Effector CD8-positive, alpha-beta T cell (primary cell): ENCODE data around the gene ZCCHC18.
"Not testable (repeated sequence)": the region's sequence is repeated elsewhere in the genome, so short reads cannot be mapped to it uniquely, and the experiment has no call there.

ENCODE experiments used
- DNase-seq: peaks from one replicate; lab custom pipeline; 2025; lab: John Stamatoyannopoulos, UW
- total RNA-seq, 4 experiments: gene quantifications; one replicate each; lab custom pipeline; 2026; lab: John Stamatoyannopoulos, UW

The ZCCHC18 gene
- total RNA-seq, result 3.2 to 34.4 (median 10.0) reads per million in 4 experiments

DNA sequence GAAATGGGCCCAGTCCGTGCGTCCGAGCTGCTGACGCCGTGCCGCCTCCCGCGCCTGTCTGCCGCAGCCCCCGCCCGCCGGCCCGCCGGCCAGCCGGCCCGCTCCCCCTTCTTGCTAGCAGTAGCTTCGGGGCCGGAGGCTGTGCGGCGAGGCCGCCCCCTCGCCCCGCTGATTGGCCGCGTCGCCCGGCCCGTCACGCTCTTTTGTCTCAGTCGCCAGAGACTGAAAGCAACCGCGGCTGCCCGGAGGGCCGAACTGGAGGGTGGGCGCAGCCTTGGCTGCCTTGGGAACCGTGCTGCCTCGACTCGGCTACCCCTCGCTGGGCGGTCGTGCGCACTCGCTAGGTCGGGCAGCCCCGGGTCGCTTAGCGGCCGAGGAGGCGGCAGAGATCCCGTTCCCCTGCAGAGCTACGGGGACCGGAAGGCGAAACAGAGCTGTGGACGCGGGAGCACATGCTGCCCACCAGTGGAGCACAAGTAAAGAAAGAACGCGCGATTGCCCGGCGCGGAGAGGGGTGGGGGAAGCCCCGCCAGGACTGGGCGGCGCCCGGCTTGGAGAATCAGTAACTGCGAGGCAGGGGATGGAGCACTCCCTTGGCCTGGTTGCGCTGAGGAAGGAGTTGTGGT is at the start of gene ZCCHC18:
Gene ZCCHC18, plus strand, starts transcription at position 198 of the 626 bp plus-strand sequence. CDS start 1,589 bp downstream, outside the sequence.
- peak; percentile 11 for DNase-seq

DNA sequence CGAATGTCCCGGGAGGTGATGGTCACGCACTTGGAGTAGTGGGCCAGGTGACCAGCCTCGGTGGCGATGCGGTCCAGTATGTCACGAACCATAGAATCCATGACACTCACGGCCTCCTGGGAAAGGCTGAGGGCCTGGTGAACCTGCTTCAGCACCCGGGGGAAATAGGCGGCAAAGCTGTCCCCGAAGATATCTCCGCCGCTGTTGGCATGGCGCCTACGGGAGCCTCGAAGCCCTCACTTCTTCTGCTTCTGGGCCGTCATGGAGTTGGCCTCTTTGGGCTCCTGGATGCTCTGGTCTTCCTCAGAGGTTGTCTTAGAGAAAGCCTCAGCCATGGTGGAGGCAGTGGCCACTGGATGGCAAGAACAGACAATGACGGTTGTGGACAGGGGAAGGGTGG is 49.7 kb upstream of the ZCCHC18 start:
- DNase-seq, result not testable (repeated sequence)

DNA sequence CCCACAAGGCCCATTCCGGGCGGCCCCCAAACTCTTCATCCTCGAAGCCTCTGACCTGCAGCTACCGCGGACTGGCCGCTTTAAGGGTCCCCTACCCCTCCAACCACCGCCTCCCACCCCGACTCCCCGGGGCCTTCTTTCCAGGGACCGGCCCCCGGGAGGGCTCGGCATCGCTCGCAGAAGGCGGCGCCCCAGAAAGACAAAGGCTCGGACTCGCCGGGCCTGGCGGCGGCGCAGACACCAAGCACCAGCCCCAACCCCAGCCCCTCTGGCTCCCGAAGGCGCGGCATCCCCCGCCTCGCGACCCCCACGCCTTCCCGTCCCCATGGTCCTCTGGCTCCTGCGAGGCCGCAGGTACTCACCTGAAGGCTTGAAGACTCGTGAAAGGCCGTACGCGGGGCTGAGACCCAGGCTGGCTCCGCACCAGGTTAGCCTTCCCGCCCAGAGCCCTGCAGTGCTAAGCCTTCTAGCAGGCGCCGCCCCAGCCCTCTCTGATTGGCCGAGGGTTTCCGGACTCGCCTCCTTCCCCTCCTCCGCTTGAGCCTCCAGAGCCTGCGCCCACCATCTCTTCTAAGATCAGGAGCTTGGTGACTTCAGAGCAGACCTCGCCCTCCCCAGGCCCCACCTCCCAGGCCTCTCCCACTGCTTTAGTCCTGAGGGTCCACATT is 36.4 kb upstream of the ZCCHC18 start, which contains the start of gene TMSB15C:
Gene TMSB15C, minus strand, starts transcription at position 459 of the 668 bp plus-strand sequence.
- DNase-seq, result not testable (repeated sequence)

DNA sequence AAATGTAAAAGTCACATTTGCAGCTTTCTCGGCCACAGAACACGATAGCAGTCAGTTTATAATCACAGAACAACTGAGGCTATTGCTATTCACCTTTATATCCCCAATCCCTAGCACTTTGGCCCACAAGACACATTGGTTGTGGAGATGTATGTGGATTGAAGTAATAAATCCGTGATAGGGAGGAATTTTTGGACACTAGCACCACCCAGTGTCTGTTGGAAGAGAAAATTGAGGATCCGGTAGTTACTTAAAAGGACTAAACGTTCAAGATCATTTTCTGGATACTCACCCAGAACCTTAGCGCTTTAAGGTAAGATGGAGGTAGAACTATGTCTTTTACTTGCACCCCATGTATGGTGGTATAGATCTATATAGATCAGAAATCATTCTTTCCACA is 34.5 kb upstream of the ZCCHC18 start:
- DNase-seq, result not testable (repeated sequence)

DNA sequence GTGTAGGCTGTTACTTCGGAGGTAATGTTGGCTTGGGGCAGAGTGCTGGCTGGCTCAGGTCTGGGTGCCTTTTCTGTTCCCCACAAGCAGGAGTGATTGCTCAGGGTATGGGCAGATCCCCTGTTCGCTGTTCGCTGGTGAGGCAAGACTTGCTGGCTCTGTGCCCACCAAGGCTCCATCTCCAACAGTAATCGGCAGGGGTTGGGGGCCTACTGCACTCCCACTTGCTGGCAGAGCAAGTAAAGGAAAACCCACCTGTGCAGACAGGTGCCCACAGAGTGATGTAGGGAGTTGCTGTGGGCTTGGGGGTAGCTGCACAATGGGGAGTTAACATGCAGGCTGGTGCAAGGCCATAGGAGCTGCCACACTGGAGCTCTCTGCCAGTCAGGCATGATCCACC is 28.3 kb upstream of the ZCCHC18 start:
- no peak for DNase-seq

DNA sequence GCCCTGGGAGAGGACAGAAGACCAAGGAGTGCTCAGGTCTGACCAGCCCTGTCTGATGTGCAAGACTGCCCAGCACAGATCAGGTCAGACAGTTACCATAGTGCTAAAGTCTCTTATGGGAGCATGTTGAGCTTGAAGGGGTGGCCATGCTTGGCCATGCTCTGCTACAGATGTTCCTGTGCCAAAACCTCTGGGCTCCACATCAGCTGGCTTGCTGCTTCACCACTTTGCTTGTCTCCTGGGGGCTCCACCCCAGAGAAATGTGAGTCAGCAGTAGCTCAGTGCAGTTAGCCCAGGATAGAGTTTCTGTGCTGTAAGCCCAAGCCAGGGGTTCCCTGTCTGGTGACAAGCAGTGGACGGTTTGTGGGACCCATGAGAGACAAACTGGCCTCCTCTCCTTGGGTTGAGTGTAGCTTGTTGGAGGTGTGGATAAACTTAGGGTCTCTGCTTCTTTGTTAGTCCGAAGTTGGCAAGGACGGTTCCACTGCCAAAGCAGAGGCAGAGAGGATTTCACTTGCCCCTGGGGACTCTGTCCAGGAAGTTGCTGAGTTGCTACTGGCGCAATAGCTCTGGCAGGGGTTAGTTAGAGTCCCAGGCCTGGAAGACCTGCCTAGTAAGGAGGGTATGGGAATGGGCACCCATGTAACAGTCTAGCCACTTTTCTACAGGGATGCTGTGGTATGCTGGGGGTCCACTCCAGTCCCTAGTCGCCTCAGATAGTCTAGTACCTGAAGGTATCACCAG is 27.6 kb upstream of the ZCCHC18 start:
- DNase-seq, result no peak

DNA sequence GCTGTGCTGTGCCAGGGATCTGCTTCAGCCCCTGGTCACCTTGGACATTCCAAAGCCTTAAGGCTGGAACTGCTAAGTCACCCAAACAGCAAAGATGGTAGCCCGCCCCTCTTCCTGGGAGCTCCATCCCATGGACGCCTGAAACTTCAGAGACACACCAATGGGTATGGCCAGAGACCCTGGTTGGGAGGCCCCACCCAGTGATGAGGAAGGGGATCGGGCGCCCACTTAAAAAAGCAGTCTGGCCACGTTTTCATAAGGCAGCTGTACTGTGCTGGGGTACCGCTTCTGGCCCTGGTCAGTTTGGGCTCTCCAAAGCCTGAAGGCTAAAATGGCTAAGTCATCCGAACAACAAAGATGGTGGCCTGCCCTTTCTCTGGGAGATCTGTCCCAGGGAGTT is 26.8 kb upstream of the ZCCHC18 start:
- no peak for DNase-seq

DNA sequence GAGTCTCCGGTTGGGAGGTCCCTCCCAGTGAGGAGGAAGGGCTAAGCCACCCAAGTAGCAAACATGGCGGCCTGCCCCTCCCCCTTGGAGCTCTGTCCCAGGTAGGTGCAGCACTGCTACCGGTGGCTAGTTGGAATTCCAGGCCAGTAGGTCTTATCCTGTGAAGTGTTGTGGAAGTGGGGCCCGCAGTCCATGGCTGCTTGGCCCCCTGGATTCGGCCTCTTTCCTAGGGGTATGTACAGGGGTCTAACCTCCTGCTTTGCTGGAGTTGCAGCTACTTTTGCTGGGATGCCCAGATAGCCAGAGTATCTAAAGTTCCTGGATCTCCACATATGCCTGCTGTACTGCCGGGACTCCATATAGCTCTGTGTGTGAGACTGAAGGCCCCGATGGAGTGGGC is 26.4 kb upstream of the ZCCHC18 start:
- no peak for DNase-seq

DNA sequence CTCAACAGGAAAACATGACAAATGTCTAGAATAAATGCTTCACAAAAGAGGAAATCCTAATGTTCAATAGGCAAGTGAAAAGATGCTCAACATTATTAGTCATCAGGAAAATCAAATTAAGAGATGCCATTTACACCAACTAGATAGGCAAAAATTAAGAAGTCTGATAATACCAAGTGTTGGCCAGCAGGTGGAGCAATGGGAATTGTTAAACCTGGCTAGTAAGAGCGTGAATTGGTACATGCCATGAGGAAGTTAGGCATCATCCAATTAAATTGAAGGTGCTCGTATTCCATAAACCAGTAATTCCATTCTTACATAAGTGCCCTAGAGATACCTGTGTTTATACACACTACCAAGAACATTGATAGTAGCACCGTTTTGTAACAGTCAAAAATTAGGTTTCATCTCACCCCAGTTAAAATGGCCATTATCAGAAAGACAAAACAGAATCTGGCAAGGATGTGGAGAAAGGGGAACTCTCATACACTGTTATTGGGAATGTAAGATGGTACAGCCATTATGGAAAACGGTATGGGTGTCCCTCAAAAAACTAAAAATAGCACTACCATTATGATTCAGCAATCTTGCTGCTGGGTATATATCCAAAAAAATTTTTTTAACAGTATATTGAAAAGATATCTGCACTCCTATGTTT is 14.0 kb upstream of the ZCCHC18 start:
- peak; percentile 26 for DNase-seq

DNA sequence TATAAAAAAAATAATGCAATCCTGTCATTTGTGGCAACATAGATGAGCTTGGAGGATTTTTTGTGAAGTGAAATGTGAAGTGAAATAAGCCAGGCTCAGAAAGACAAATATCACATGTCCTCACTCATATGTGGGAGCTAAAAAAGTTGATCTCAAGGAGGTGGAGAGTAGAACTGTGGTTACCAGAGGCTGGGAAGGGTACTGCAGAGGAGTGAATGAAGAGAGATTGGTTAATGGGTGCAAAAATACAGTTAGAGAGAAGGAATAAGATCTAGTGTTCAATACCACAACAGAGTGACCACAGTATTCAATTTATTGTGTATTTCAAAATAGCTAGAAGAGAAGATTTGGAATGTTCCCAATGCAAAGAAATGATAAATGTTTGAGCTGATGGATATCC is 13.4 kb upstream of the ZCCHC18 start:
- DNase-seq, result no peak

DNA sequence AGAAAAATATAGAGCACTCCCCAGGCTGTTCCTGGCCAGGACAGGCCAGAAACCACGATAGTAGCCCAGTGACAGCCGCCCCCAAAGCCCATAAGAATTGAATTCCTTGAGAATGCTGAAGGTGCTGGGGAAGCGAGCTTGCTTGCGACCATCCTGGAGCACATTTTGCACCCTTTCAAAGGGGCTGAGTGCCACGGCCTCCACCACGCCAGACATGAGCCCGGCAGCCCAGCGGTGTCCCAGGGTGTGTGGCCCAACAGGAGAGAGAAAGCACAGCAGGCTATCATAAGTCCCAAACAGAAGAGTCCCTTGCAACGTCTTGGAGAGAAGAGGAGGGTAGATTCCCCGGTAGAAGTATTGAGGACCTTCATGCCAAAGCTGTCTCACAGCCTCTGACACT is 7.6 kb upstream of the ZCCHC18 start:
- no peak for DNase-seq

DNA sequence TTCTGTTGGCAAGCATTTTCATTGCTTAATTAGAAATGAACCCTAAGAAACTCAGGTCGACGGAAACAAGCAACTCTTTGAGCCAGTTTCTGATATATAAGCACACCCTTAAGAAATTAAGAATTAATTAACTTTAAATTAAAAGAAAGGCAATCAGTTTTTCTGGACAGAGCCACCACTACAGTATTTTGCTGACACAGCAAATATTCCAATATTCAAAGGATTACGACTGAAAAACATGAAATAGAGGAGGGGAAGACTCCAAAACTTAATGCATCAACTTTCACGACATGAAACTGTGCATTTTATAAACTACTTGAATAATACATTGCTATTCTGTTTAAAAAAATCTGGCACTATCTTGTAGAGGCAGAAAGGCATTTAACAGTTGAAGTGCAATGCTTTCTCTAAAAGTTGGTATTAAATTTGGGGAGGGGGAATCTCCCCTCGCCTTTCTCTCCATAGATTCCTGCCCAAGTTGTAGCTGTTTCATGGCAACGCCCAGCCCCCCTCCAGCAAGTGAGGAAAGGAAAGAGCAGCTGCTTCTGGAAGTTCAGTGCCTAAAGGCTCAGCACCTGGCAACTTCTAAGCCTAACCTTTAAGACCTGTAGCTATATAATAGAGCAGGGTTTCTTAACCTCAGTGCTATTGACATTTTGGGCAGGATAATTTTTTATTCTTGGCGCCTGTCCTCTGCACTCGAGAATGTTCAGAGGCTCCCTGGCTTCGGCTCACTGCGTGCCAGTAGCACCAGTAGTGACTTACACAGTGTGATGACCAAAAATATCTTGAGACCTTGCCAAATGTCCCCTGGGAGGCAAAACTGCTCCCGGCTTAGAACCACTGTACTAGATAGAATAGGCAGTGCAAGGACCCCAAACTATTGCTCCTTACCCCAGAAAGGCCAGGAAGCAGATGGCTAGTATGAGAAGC is 6.7 kb upstream of the ZCCHC18 start:
- DNase-seq, result no peak

DNA sequence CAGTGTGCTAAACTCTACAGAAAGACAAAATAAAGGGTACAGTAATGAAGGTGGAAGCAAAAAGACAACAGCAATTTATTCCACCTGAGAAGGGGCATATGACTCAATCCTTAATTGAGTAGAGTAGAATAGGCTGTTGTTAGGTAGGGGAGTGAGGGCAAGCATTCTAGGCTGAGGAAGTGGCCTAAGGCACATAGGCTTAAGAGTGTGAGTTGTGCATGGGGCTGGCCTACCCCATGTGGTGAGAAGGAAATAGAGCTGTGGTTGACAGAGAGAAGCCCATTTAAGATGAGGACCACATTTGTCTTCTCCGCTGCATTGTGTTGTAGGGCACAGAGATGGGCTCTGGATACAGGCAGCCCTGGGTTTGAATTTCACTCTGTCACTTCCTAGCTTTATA is 3.4 kb upstream of the ZCCHC18 start:
- DNase-seq, result no peak

DNA sequence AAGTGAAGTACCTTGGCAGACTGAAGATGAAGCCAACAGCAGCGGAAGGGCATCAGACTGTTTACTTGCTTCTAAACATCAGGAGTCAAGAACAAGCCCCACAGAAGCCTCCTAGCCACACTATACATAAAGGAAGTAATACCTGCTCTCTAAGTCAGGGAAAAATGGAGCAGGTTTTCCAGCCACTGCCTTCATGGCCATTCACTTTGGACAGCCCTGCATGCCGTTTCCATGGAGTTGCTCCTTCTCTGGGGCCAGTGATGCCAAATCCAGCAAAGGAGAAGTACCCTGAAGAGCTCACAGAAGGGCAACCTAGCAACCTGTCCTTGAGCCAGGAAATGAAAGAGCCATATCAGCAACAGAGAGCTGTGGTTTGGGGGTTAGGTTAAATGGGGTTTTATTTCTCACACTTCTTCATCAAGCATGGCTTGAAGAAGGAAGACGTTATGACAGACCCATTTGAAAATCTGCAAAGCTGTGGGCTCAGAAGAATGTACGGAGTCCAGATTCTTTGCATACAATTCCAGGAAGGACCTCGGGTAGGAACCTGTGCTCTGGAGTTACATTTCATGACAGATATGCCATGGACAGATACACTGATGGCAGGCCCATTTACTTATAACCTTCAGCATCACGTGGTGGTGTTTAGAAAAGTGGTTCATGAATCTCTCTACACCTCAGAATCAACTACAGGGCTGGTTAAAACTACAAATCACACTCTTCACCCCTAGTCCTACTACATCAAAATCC is 1.7 kb upstream of the ZCCHC18 start:
- not testable (repeated sequence) for DNase-seq

DNA sequence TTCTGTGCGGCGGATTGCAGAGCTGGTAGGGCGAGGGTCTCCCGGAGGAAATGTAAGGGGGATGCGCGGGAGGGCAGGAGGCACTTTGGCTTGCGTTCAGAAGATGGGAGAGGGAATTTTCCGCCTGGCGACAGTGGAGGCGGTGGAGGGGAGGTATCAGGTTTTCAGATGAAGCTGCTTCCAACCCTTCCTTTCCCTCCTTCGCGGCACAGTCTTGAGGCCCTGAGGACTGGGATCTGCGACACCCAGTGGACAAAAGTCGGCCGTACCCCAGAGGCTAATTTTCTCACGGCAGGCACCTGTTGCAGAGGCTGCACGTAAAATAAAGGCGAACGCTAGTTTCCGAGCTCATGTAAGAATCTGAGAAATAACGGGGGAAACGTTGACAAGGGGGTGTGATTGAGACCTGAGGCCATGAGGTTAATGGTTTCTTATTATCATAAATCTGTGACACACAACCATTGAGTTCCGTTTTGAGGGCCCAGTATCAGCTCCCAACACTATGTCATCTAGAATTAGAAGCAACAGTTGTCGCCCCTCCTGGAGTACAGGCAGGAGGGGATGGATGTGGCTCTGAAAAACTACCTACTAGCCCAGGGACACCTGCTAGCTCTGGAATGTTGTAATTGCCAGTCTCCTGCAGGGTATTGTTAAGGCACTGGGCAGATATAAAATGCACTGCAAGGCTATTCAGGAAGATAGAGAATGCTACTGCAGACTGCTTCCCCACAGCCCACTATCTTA is 1.1 kb downstream of the ZCCHC18 start:
- peak; percentile 23 for DNase-seq

DNA sequence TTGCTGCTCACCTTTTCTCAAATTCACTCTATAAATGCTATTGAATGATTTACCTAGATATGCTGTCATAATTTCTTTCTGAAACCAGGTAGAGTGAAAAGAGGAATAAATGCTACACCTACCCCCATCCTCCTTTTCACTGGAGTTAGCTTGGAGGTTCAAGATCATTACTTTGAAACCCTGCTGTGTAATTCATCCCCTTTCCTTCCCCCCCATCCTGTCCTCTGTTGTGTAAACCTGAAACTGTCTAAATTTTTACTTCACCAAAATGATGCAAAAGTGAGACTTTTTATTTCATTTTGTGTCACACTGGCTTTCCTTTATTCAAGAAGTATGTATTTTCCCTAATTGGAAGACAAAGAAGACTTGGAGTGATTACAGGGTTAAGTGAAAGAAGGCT is 5.4 kb downstream of the ZCCHC18 start:
- no peak for DNase-seq

DNA sequence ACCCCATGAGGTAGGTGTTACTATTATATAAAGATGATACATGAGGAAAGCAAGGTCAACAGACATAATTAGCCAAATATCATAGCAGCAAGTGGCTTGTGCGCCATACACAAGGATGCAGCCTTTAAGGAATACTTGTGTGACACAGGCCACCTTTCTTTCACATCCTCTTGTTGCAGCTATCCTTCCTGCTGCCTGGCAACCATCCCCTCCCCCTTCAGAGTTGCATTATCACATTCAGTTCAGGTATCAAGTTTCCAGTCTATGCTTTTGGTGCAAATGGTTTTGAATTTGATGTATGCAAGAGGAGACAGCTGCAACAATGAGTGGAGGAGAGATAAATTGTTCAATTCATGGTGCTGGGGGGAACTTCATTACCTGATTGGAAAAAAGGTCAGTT is 6.4 kb downstream of the ZCCHC18 start:
- no peak for DNase-seq

DNA sequence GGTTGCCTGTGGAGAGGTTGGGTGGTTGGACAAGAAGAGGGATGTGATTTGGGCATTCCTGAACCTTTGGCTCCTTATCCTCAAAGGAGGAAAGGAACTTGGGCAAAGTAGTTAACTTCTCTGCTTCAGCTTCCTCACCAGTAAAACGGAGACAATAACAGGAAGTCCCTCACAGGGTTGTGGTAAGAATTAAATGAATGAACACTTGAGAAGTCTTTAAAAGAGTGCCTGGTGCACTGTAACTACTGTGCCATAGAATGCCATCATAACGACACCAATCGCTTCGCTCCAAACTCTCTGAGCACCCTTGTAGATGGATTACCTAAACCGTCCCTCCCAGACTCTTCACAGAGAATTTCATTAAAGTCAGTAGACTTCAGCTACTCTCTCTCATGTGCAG is 10.5 kb downstream of the ZCCHC18 start:
- DNase-seq, result no peak

DNA sequence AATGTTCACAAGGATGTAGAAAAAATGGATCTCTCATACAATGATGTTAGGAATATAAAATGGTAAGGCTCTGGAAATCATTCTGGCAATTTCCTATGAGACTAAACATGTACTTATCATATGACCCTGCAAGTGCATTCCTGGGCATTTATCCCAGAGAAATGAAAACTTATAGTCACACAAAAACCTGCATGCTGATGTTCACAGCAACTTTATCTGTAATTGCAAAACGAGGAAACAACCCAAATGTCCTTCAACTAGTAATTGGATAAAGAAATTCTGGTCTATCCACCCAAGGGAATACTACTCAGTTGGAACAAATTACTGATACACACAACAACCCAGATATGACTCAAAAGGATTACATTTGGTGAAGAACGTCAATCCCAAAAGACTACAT is 14.5 kb downstream of the ZCCHC18 start:
- DNase-seq, result no peak

DNA sequence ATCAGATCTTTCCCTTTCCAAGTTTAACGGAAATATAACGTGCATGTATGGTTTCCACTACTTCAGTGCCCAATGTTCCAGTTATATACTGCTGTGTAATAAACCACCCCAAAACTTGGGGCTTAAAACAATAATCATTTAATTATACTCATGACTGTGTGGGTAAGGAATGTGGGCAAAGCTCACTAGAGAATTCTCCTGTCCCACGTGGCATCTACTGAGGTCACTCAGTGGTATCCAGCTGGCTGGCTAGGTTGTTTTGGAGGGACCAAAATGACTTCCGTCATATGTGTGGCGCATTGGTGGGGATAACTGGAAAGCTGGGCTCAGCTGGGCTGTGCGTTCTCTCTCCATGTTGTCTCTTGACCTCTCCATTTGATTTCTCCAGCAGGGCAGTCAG is 18.5 kb downstream of the ZCCHC18 start:
- DNase-seq, result no peak
